Measurements from ENCODE around the gene GPLD1. TPM values are rescaled to one million over a fixed set of nuclear protein-coding genes. Genes with fewer than 3 reads are reported as not detected.
A peak's percentile ranks its signal among the peaks of the same experiment; 100 is the strongest.

Gene GPLD1
- total RNA-seq, 1 experiment from 2014 or later, result 1.3 TPM

GRCh38 chr6:24504287-24504648 is 14.9 kb upstream of the GPLD1 start:
- peak; percentile 38; the same call in 1 of the 2 replicates for ATAC-seq
- peak; percentile 73 for DNase-seq
- H3K36me3 ChIP-seq (ENCODE audit: low read depth, low read length), result 0 out of 2 replicates have a peak, but pooled peaks cover 6% of the 10 kb centered on the region
- no peaks in the 10 kb centered on the region for H3K9me3 ChIP-seq (ENCODE audit: low read length)
- H3F3A ChIP-seq (ENCODE audit: low read length, unreplicated experiment), result no peaks in the 10 kb centered on the region
- BruUV-seq (replicated peaks), result no TSS peak
- ChIA-PET POLR2A (ENCODE audit: unreplicated experiment) (no interaction called here), CTCF (no interaction called here)
- peaks cover 13% of the 10 kb centered on the region; the same call in 1 of the 2 replicates for H3K4me1 ChIP-seq (ENCODE audit: insufficient read depth, low read length)
- intact Hi-C loops (cut with micrococcal nuclease), result no loop called here
- no peak overlapping the region for H3K4me3 ChIP-seq (ENCODE audit: low read length)
- no peaks in the 10 kb centered on the region for H3K79me2 ChIP-seq (ENCODE audit: low read length)
- H3K4me2 ChIP-seq (ENCODE audit: low read length), result peak overlapping the region; percentile 38
- peak overlapping the region; percentile 52 for H3K27ac ChIP-seq (ENCODE audit: low read length)
- H3K27me3 ChIP-seq (ENCODE audit: low read length), result no peaks in the 10 kb centered on the region
- peak overlapping the region; percentile 44 for H2AFZ ChIP-seq (ENCODE audit: low read length)
- no peaks in the 10 kb centered on the region for H3K9me2 ChIP-seq (replicated peaks; ENCODE audit: low read length)
- TF ChIP-seq, protein P1, sequence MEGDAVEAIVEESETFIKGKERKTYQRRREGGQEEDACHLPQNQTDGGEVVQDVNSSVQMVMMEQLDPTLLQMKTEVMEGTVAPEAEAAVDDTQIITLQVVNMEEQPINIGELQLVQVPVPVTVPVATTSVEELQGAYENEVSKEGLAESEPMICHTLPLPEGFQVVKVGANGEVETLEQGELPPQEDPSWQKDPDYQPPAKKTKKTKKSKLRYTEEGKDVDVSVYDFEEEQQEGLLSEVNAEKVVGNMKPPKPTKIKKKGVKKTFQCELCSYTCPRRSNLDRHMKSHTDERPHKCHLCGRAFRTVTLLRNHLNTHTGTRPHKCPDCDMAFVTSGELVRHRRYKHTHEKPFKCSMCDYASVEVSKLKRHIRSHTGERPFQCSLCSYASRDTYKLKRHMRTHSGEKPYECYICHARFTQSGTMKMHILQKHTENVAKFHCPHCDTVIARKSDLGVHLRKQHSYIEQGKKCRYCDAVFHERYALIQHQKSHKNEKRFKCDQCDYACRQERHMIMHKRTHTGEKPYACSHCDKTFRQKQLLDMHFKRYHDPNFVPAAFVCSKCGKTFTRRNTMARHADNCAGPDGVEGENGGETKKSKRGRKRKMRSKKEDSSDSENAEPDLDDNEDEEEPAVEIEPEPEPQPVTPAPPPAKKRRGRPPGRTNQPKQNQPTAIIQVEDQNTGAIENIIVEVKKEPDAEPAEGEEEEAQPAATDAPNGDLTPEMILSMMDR (conservative IDR thresholded peaks at IDR 0.05; ENCODE audit: low read depth, low read length), result no peak
- no peak for TF ChIP-seq EZH2 (IDR thresholded peaks at IDR 0.05; ENCODE audit: low read length, unreplicated experiment)
- TF ChIP-seq EZH2phosphoT487 (IDR thresholded peaks at IDR 0.05; ENCODE audit: borderline replicate concordance, low read length), result no peak
- H3K9ac ChIP-seq (ENCODE audit: low read length), result no peak overlapping the region
- no peaks in the 10 kb centered on the region for H4K20me1 ChIP-seq (ENCODE audit: low read length)

DNA sequence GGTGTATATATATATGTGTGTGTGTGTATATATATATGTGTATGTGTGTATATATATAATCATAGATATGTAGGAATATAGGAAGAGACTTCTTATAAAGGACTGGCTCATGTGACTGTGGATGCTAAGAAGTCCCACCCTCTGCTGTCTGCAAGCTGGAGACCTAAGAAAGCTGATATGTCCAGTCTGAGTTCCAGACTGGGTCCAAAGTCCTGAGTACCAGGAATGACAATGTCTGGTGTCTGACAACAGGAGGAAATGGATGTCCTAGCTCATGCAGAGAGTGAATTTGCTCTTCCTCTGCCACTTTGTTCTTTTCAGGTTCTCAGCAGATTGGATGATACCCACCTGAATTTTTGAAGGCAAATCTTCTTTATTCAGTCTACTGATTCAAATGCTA is 12.5 kb upstream of the GPLD1 start:
- no peak overlapping the region for H2AFZ ChIP-seq (ENCODE audit: low read length)
- intact Hi-C loops (cut with micrococcal nuclease), result no loop called here
- H3K27me3 ChIP-seq (ENCODE audit: low read length), result no peaks in the 10 kb centered on the region
- no TSS peak for BruUV-seq (replicated peaks)
- no peak overlapping the region for H3K27ac ChIP-seq (ENCODE audit: low read length)
- CTCF ChIA-PET, result no interaction called here
- no peaks in the 10 kb centered on the region for H3F3A ChIP-seq (ENCODE audit: low read length, unreplicated experiment)
- H3K4me1 ChIP-seq (ENCODE audit: insufficient read depth, low read length), result peaks cover 13% of the 10 kb centered on the region; the same call in 1 of the 2 replicates
- H3K79me2 ChIP-seq (ENCODE audit: low read length), result no peaks in the 10 kb centered on the region
- 0 out of 2 replicates have a peak, but pooled peaks cover 2% of the 10 kb centered on the region for H3K36me3 ChIP-seq (ENCODE audit: low read depth, low read length)
- no peak overlapping the region for H3K4me2 ChIP-seq (ENCODE audit: low read length)
- H3K9ac ChIP-seq (ENCODE audit: low read length), result no peak overlapping the region
- no peak for DNase-seq
- no peak for ATAC-seq
- H3K9me2 ChIP-seq (replicated peaks; ENCODE audit: low read length), result no peaks in the 10 kb centered on the region
- TF ChIP-seq, protein P1 (conservative IDR thresholded peaks at IDR 0.05; ENCODE audit: low read depth, low read length), result no peak
- TF ChIP-seq EZH2phosphoT487 (IDR thresholded peaks at IDR 0.05; ENCODE audit: borderline replicate concordance, low read length), result no peak
- TF ChIP-seq EZH2 (IDR thresholded peaks at IDR 0.05; ENCODE audit: low read length, unreplicated experiment), result no peak
- H3K4me3 ChIP-seq (ENCODE audit: low read length), result no peak overlapping the region
- no peaks in the 10 kb centered on the region for H4K20me1 ChIP-seq (ENCODE audit: low read length)
- POLR2A ChIA-PET (ENCODE audit: unreplicated experiment), result no interaction called here
- no peaks in the 10 kb centered on the region for H3K9me3 ChIP-seq (ENCODE audit: low read length)

DNA sequence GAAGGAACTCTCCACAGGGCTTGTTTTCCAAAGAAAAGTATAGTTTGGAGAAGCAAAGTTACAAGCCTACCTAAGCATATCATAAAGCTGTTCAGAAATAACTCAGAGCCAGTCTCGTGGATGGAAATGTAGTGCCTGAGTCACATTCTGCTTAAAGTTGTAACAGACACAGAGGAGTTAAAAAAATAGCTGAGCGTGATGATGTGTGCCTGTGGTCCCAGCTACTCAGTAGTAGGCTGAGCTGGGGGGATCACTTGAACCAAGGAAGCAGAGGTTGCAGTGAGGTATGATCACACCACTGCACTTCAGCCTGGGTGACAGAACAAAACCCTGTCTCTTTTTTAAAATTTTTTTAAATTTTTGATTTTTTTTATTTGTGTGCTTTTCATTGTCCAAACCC is 12.0 kb upstream of the GPLD1 start:
- Histone ChIP-seq H4K20me1 (ENCODE audit: low read length) (no peaks in the 10 kb centered on the region), H3F3A (ENCODE audit: low read length, unreplicated experiment) (no peaks in the 10 kb centered on the region), H3K4me1 (ENCODE audit: insufficient read depth, low read length) (peaks cover 13% of the 10 kb centered on the region; the same call in 1 of the 2 replicates), H3K27ac (ENCODE audit: low read length) (no peak overlapping the region), H3K36me3 (ENCODE audit: low read depth, low read length) (no peaks in the 10 kb centered on the region), H3K27me3 (ENCODE audit: low read length) (no peaks in the 10 kb centered on the region), H3K79me2 (ENCODE audit: low read length) (no peaks in the 10 kb centered on the region), H2AFZ (ENCODE audit: low read length) (no peak overlapping the region), H3K4me3 (ENCODE audit: low read length) (no peak overlapping the region), H3K9me3 (ENCODE audit: low read length) (no peaks in the 10 kb centered on the region), H3K9me2 (replicated peaks; ENCODE audit: low read length) (no peaks in the 10 kb centered on the region), H3K4me2 (ENCODE audit: low read length) (no peak overlapping the region), H3K9ac (ENCODE audit: low read length) (no peak overlapping the region)
- BruUV-seq (replicated peaks), result no TSS peak
- TF ChIP-seq EZH2phosphoT487 (IDR thresholded peaks at IDR 0.05; ENCODE audit: borderline replicate concordance, low read length), result no peak
- TF ChIP-seq, protein P1 (conservative IDR thresholded peaks at IDR 0.05; ENCODE audit: low read depth, low read length), result no peak
- no peak for TF ChIP-seq EZH2 (IDR thresholded peaks at IDR 0.05; ENCODE audit: low read length, unreplicated experiment)
- DNase-seq (no peak), ATAC-seq (no peak)
- intact Hi-C loops (cut with micrococcal nuclease), result no loop called here
- CTCF ChIA-PET, result no interaction called here
- POLR2A ChIA-PET (ENCODE audit: unreplicated experiment), result no interaction called here
